NCI-H1694 (cell line): ENCODE results near the gene CDKN2C.

ENCODE experiments used
- DNase-seq: peaks from one replicate; lab custom pipeline; 2025; lab: John Stamatoyannopoulos, UW

Gene CDKN2C

GRCh38 chr1:50964863-50965262 is 5.2 kb upstream of the CDKN2C start:
- no peak for DNase-seq

DNA sequence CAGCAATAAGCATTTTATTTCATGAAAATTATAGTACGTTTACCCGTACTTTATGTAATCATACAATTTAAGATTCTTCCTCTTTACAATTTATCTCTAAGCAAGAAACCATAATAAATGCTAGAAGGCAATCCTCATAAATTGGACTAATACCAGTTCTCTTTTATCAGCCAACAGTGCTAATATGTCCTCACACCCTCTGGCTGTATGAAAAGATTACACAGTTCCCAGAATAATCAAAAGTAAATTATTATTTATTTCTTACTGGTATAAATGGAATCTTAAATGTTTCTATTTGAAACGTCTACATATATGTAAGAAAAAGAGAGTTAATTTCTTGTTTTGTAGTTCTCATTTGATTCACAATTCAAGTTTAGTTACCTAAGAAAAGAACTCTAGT is 3.1 kb upstream of the CDKN2C start:
- DNase-seq, result no peak

GRCh38 chr1:50967416-50968157 is 2.5 kb upstream of the CDKN2C start:
- no peak for DNase-seq

GRCh38 chr1:50968158-50968820 is 1.8 kb upstream of the CDKN2C start:
- DNase-seq, result peak; percentile 85

DNA sequence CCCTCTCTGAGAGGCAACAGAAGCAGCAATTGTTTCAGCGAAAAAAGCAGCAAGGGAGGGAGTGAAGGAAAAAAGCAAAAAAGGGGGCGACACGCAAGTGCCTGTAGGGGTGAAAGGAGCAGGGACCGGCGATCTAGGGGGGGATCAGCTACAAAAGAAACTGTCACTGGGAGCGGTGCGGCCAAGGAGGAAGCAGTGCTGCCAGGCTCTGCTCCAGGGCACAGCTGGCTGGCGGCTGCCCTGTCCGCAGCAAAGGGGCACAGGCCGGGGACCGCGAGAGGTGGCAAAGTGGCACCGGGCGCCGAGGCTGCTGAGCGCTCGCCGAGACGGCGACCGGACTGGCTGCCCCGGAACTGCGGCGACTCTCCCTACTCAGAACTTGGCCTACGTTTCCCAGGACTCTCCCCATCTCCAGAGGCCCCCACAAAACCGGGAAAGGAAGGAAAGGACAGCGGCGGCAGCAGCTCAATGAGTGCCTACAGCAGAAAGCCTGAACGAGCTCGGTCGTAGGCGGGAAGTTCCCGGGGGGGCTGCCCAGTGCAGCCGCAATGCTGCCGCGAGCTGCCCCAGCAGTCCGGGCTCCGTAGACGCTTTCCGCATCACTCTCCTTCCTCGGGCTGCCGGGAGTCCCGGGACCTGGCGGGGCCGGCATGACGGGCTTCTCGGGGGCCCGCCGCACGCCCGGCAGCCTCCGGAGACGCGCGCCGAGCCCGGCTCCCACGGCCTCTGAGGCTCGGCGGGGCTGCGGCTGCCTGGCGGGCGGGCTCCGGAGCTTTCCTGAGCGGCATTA is 1.0 kb upstream of the CDKN2C start:
- DNase-seq, result no peak

DNA sequence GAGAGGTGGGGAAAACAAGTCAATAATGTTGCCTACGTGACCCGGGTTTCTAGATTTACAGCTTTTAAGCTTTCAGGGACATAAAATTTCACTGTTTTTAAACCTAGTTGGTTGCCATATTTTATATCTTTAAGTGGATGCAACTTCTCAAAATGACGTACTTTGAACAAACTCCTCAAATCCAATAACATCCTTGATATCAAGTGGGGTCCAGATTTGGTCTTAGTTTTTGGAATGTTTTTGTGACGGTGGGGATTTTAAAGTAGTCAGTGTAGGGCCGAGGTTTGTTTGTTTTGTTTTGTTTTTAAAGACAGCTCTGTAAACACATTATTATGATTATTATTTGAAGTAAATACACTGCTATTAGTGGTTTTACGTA is 453 bp downstream of the CDKN2C start:
- DNase-seq, result no peak

DNA sequence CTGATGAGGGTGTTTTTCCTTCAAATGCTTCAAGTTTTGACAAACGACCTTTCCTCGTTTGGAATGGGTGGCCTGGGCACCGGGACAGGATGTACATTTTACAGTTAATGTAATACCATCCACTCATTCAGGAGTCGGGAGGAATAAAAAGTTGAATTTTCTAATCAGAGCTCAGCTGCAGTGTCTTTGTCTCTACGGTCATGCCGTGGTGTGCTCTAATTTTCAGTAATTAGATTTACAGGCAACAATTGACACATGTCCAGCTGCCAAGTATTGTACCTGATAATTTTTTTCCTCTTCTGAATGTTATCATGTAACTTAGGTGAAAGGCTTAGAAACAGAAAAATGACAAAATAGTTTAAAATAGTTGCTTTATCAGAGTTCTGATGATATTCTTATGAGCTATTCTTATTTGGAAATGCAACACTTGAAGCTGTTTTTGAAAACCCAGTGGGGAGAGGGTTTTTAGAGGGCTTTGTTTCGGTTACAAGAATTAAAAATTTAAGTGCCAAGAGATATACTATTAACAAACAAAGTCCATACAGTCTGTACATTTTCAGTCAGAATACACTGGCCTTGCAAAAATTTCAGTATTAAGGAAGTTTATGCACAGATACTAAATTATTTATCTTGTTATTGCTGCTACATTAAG is 1.0 kb downstream of the CDKN2C start:
- DNase-seq, result peak; percentile 39

- no peak for DNase-seq
Measured at GRCh38 chr1:50971748-50972305, 1.8 kb downstream of the CDKN2C start.

DNA sequence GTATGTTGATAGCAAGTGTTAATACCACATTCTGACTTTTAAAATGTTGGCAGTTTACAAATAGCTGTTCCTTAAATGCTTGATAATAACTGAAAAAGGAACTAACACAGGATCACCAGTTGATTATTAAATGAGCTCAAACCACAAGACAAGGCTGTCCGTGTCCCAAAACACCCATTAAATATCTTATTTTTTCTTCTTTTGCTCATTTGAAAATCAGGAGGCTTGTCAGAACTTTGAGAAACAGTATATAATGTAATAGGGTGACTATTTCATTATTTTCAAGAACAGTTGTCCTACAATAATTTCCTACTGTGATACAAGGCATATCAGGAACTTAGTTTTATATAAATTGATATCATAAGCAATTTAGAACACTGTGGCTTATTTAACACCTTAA is 2.7 kb downstream of the CDKN2C start:
- no peak for DNase-seq

DNA sequence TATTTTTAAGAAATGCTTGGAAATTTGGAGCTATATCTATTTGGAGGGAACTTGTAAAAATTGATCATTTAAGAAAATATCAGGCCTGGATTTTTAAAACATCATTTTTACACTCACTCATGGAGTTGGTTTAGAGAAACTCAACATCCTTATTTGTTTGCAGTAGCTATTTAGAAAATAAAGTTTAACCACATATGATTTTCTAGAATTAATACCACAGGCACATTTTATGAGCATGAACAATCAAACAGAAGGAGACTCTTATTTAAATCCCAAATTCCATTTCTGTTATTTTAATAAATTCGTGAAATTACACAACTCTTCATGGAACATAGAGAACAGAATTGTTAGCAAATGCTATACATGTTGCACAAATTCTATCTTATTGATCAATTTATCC is 3.2 kb downstream of the CDKN2C start:
- no peak for DNase-seq

GRCh38 chr1:50973875-50974617 is 4.0 kb downstream of the CDKN2C start:
- peak; percentile 30 for DNase-seq

DNA sequence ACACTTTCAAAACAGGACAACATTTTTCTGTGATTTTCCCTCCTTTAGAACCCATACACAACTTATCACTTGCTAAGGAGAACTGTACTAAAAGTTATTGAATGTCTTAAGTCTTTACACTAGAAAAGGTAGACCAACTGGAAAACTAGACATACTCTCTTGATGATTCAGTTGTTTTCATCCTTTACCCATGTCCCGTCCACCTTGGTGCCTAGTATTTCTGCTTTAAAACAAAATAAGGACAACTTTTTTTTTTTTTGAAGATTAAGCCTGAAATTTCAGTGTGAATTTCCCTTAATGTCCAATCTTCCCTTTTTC is 4.5 kb downstream of the CDKN2C start:
- DNase-seq, result no peak

- DNase-seq, result no peak
Measured at GRCh38 chr1:50975436-50975835, 5.4 kb downstream of the CDKN2C start.

GRCh38 chr1:50976111-50976889 is 6.3 kb downstream of the CDKN2C start:
- DNase-seq, result peak; percentile 71

DNA sequence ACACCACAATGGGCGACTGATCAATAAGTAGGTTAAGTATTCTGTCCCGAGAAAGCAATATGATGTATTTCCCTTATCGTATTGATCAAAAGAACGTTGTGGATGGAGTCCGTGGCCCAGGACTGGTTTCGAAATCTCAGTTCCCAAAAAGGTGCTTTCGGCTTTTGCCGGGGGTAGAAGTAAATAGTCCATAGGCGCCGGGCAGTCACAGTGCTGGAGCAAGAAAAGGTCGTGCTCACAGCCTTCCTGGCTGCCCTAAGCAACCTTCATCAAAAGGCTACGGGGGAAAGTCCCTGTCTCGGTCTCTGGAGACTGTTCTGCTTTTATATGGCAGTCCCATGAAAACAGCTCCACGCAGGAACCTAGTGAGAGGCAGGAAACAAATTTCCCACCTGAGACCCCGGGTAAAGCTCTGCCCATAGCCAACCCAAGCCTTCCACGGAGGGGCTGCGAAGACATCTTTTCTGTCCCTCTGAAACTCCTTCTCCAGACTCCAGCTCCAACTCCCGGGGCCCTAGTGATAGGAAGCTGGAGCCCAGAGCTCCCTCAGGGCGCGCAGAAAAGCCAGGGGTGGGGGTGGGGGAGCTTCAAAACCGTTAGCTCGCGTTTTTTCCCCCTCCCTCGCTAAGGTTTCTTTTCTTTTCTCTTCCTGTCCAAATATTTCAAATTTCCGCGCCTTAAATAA is 7.0 kb downstream of the CDKN2C start:
- DNase-seq, result peak; percentile 87

GRCh38 chr1:50977575-50978143 is 7.6 kb downstream of the CDKN2C start:
- no peak for DNase-seq

- peak; percentile 35 for DNase-seq
Measured at GRCh38 chr1:50978144-50978851, 8.3 kb downstream of the CDKN2C start.

GRCh38 chr1:50978852-50979781 is 9.1 kb downstream of the CDKN2C start:
- DNase-seq, result peak; percentile 78
